Measurements from ENCODE around the gene CERCAM.

GRCh38 chr9:128393145-128393775 is 27.4 kb upstream of the CERCAM start:
- TF ChIP-seq CTCF (conservative IDR thresholded peaks at IDR 0.05; ENCODE audit: low read depth, low read length): no peak
- no peak for TF ChIP-seq EZH2 (IDR thresholded peaks at IDR 0.05; ENCODE audit: borderline replicate concordance, low read depth, low read length, poor library complexity, severe bottlenecking)
